ENCODE measurements around the gene AGAP1.

AGAP1 gene

DNA sequence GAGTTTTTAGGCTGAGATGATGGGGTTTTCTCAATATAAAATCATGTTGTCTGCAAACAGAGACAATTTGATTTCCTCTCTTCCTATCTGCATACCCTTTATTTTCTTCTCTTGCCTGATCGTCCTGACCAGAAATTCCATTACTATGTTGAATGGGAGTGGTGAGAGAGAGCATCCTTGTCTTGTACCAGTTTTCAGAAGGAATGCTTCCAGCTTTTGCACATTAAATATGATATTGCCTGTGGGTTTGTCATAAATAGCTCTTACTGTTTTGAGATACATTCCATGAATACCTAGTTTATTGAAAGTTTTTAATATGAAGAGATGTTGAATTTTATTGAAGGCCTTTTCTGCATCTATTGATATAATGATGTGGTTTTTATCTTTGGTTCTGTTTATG is 492.5 kb downstream of the AGAP1 start:
- no peak for TF ChIP-seq CTCF (IDR thresholded peaks at IDR 0.05)

DNA sequence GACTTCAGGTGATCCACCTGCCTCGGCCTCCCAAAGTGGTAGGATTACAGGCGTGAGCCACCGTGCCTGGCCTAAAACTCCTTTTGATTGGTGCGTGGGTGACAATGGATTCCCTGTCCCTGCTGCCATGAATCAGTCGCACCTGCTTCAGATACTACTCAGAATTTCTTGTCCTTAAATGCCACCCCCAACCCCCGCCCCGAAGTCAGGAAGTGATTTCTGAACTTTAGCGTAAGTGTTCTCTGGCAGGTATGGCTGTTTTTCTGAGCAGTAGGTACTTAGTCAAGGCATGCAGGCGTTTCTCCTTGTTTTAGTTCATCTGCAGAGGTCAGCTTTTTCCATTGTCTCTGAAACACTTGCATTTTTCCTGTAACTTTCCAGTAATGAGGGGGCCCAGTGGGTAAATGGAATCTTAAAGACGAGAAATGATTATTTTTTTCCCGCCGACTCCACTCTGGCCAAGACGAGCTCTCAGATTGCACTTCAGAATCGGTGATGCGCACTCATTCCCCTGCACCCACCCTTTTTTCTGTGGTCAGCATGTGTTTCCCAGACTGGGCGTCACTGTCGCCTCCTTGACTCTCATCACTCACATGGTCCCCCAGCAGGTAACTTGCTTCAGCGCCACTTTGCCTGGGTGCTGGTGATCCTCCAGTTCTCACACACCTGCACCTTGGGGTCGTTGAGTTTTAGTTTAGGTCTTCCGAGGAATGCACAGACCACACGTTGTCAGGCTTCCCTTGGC is 494.6 kb downstream of the AGAP1 start:
- no peak for TF ChIP-seq CTCF (IDR thresholded peaks at IDR 0.05)

GRCh38 chr2:235989591-235989990 is 495.7 kb downstream of the AGAP1 start:
- no peak for TF ChIP-seq CTCF (IDR thresholded peaks at IDR 0.05)

DNA sequence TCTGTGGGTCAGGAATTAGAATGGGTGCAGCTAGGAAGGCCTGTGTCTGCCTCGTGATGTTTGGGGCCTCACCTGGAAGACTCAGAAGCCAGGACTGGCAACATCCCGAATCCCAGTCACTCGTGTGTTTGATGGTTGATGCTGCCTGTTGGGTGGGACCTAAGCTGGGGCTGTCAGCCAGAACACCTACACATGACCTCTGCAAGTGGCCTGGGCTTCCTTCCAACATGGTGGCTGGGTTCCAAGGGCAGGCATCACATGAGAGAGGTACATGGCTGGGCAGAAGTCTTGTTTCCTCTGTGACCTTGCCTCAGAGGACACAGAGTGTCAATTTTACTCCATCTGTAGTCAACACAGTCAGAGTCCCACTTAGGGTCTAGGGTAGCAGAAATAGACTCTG is 496.5 kb downstream of the AGAP1 start:
- TF ChIP-seq CTCF (IDR thresholded peaks at IDR 0.05), result no peak

- no peak for TF ChIP-seq CTCF (IDR thresholded peaks at IDR 0.05)
Measured at GRCh38 chr2:235992024-235992423, 498.2 kb downstream of the AGAP1 start.

- no peak for TF ChIP-seq CTCF (IDR thresholded peaks at IDR 0.05)
Measured at GRCh38 chr2:235996419-235996818, 502.6 kb downstream of the AGAP1 start.

DNA sequence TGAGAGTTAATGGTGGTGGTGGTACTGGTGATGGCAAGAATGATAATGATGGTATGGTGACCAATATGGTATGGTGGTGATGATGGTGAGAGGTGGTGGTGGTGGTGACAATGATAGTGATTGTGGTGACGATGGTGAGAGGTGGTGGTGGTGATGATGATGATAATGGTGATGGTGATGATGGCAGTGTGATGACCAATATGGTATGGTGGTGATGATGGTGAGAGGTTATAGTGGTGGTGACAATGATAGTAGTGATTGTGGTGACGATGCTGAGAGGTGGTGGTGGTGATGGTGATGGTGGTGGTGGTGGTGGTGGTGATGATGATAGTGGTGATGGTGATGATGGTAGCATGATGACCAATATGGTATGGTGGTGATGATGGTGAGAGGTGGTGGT is 505.2 kb downstream of the AGAP1 start:
- TF ChIP-seq CTCF (IDR thresholded peaks at IDR 0.05), result no peak

Measured in LNCAP (cell line).